Upper lobe of left lung (tissue), 4 donors: Measurements from ENCODE around the gene MT1E.

Experiments
- EP300 ChIP-seq, 4 donors: sonication (generic); formaldehyde crosslinking; IDR thresholded peaks; one replicate each; pipeline ENCODE4 v1.5.1; 2017; ENCODE audit warnings: antibody characterized with exemption in 4 of 4, control low read depth in 2 of 4
- POLR2A ChIP-seq, 4 donors: fragments of 450-650 bp; IDR thresholded peaks; one replicate each; pipeline ENCODE4 v1.5.1; 2016 to 2017; ENCODE audit warnings: antibody characterized with exemption in 4 of 4, mild to moderate bottlenecking in 2 of 4
- POLR2AphosphoS5 ChIP-seq, 2 donors: sonication (generic); formaldehyde crosslinking; IDR thresholded peaks; one replicate each; pipeline ENCODE4 v1.5.1; 2017; ENCODE audit warnings: antibody characterized with exemption in 2 of 2
- TF ChIP-seq, protein P1 (sequence below), 6 experiments: fragments of 450-650 bp in 4 of 6; fragments of 200-600 bp in 2 of 6; sonication (generic) in 2 of 6; IDR thresholded peaks; one replicate each; pipeline ENCODE4 v1.5.1; 2016 to 2019; ENCODE audit warnings: antibody characterized with exemption in 6 of 6

- TF ChIP-seq, protein P1, sequence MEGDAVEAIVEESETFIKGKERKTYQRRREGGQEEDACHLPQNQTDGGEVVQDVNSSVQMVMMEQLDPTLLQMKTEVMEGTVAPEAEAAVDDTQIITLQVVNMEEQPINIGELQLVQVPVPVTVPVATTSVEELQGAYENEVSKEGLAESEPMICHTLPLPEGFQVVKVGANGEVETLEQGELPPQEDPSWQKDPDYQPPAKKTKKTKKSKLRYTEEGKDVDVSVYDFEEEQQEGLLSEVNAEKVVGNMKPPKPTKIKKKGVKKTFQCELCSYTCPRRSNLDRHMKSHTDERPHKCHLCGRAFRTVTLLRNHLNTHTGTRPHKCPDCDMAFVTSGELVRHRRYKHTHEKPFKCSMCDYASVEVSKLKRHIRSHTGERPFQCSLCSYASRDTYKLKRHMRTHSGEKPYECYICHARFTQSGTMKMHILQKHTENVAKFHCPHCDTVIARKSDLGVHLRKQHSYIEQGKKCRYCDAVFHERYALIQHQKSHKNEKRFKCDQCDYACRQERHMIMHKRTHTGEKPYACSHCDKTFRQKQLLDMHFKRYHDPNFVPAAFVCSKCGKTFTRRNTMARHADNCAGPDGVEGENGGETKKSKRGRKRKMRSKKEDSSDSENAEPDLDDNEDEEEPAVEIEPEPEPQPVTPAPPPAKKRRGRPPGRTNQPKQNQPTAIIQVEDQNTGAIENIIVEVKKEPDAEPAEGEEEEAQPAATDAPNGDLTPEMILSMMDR (IDR thresholded peaks at IDR 0.05): no peak
- TF ChIP-seq POLR2A (IDR thresholded peaks at IDR 0.05) (no peak), EP300 (IDR thresholded peaks at IDR 0.05) (no peak), POLR2AphosphoS5 (IDR thresholded peaks at IDR 0.05) (no peak)
Measured at GRCh38 chr16:56669005-56669839, 43.6 kb downstream of the MT1E start, which contains the start of gene MT1H.
